Measurements from ENCODE around the gene HACL1. TPM values are rescaled to one million over a fixed set of nuclear protein-coding genes. Genes with fewer than 3 reads are reported as not detected.

Gene HACL1
- total RNA-seq, 2 experiments from 2014 or later, result 23.1 to 25.5 TPM

DNA sequence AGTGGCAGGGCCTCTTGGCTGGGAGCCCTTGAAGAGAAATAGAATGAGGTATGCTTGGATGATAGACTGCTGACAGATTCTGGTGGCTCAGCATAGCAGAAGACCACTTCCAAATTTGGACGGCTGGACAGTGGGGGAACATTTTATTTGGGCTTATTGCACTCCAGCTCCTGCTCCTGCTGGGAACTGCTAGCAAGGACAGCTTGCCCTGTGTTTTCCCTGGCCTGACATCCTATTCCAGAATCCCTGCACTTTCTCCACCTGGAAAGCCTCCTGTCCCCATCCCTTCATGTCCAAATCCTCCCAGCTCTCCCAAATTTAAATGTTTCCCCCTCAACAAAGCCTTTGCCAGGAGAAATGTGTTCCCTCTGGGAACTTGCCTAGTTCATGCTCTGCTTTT is 70.0 kb downstream of the HACL1 start:
- H3K27me3 Mint-ChIP-seq, result no peaks in the 10 kb centered on the region
- no peak overlapping the region for H3K27ac Mint-ChIP-seq

DNA sequence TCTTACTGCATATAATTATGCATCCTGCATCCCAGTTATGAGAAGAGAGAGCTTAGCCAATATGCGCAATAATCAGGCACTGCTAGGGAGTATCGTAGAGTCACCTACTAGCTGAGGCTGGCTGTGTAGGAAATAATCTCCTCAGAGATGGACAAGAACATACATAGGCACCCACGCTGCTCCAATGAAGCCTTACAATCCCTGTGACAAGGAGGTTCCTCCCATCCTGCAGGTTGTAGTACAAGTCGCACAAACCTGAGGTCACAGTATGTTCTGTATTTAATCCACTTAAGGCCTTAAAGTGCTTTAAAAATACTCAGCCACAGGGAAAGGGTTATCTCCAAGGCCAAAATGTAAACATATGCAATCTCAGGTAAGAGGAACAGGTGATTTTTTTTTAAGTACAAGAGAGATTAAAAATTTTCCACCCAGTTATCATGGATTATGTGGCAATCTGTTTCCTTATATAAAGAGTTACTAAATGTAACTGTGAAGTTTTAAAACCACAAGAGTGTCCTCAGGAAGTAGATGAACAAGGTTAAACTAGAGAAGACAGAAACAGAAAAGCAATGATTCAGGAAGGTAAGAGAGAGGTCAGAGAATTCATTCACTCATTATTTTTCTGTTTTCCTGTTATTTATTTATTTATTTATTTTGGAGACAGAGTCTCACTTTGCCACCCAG is 72.4 kb downstream of the HACL1 start:
- H3K27ac Mint-ChIP-seq, result peak overlapping the region; percentile 47
- DNase-seq, result no peak
- peaks cover 31% of the 10 kb centered on the region for H3K4me1 Mint-ChIP-seq
- ChIA-PET CTCF (interaction anchor here (0.5 to 1.0 kb wide), 3 partner anchors 10 to 287 kb away, joined by 3 to 6 read pairs (median 3); no protein-coding TSS in a partner anchor), POLR2A (no interaction called here)
- H3K4me3 Mint-ChIP-seq, result no peak overlapping the region
- H3K36me3 Mint-ChIP-seq (ENCODE audit: low read depth), result peaks cover 4% of the 10 kb centered on the region
- H3K9me3 Mint-ChIP-seq, result peaks cover 2% of the 10 kb centered on the region
- no peaks in the 10 kb centered on the region for H3K27me3 Mint-ChIP-seq

More for the DNA sequence above, 70.0 kb downstream of the HACL1 start:
- no peak overlapping the region for H3K4me3 Mint-ChIP-seq
- ChIA-PET CTCF (interaction anchor here (0.6 to 1.0 kb wide), 3 partner anchors 8 to 26 kb away, joined by 3 to 5 read pairs (median 4); no protein-coding TSS in a partner anchor), POLR2A (no interaction called here)
- no peak for DNase-seq
- peaks cover 2% of the 10 kb centered on the region for H3K9me3 Mint-ChIP-seq
- H3K36me3 Mint-ChIP-seq (ENCODE audit: low read depth), result peaks cover 2% of the 10 kb centered on the region
- H3K4me1 Mint-ChIP-seq, result peaks cover 53% of the 10 kb centered on the region

DNA sequence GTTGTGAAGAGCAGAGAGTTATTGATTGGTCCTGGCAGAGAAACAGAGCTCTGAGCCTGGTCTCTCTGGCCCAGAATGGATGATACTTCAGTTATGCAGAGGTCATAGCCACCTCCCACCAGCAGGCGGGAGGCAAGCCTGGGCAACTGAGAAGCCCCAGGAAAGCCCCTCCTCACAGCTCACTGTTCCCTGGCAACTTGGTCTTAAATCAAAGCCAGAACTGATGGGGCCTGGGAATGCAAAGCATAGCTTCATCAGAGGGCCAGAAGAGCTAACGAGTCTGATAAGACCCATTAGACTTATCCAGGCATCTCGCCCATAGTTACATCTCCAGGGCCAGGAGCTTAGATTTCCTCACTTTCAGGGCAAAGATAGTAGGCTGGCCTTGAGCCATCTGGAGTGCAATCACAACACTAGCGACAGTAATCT is 74.3 kb downstream of the HACL1 start:
- H3K27ac Mint-ChIP-seq, result no peak overlapping the region
- H3K36me3 Mint-ChIP-seq (ENCODE audit: low read depth), result peaks cover 4% of the 10 kb centered on the region
- no peak overlapping the region for H3K4me3 Mint-ChIP-seq
- DNase-seq, result no peak
- H3K4me1 Mint-ChIP-seq, result peaks cover 28% of the 10 kb centered on the region
- POLR2A ChIA-PET, result no interaction called here
- CTCF ChIA-PET, result interaction anchor here (1.2 to 1.7 kb wide), 4 partner anchors 9 to 17 kb away, joined by 3 to 8 read pairs (median 5); no protein-coding TSS in a partner anchor
- H3K9me3 Mint-ChIP-seq, result no peaks in the 10 kb centered on the region
- H3K27me3 Mint-ChIP-seq, result peaks cover 3% of the 10 kb centered on the region

DNA sequence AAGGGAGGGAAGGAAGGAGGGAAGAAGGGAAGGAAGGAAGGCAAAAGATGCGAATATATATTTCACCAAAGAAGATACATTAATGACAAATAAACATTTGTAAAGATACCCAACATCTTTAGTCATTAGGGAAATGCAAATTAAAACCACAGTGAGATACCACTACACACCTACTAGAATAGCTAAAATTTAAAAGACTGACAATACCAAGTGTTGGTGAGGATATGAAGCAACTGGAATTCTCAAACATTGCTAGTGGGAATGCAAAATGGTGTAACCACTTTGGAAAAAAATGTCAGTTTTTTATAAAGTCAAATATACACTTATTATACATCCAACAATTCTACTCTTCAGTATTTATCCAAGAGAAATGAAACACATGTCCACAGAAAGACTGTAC is 75.6 kb downstream of the HACL1 start:
- ChIA-PET POLR2A (no interaction called here), CTCF (interaction anchor here (1.2 to 1.7 kb wide), 4 partner anchors 9 to 15 kb away, joined by 3 to 8 read pairs (median 4); no protein-coding TSS in a partner anchor)
- H3K4me1 Mint-ChIP-seq, result peaks cover 38% of the 10 kb centered on the region
- no peaks in the 10 kb centered on the region for H3K9me3 Mint-ChIP-seq
- no peak for DNase-seq
- peaks cover 10% of the 10 kb centered on the region for H3K27me3 Mint-ChIP-seq
- no peak overlapping the region for H3K27ac Mint-ChIP-seq
- H3K4me3 Mint-ChIP-seq, result no peak overlapping the region
- H3K36me3 Mint-ChIP-seq (ENCODE audit: low read depth), result peaks cover 4% of the 10 kb centered on the region

DNA sequence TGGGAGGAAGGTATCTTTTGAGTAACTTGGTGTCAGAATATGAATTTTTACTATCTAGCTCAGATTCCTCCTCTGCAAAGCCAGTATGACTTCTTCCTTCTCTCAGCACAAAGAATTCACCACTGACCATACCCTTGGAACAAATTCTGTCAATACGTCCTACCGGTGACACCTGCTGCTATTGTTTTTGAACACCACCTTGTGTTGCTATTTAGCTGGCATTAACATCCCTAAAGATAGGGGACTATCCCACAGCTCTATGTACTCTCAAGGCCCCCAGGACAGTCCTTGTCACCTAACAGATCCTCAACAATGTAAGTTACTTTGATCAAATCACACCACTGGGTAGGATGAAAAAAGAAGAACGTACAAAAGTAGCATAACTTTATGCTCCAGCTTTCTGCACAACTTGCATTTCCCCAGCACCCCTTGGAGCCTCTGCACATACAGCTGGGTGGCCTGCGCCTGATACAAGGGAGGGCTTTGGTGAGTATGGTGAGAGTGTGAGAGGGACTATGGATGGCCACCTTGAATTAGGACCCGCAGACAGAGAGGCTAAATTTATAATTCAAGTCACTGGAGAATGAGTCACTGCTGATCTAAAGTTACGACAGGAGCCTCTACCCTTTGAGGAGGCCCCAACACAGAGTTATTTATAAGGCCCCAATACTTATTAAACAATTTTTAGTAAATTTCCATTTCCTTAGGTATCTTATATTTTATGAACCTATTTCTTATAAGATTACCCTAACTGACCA is 77.5 kb downstream of the HACL1 start:
- ChIA-PET POLR2A (no interaction called here), CTCF (interaction anchor here (0.8 to 2.0 kb wide), 6 partner anchors 8 to 29 kb away, joined by 3 to 7 read pairs (median 3); no protein-coding TSS in a partner anchor)
- Mint-ChIP-seq H3K4me3 (no peak overlapping the region), H3K4me1 (peaks cover 19% of the 10 kb centered on the region), H3K27ac (no peak overlapping the region), H3K9me3 (no peaks in the 10 kb centered on the region), H3K27me3 (peaks cover 10% of the 10 kb centered on the region), H3K36me3 (ENCODE audit: low read depth) (peaks cover 2% of the 10 kb centered on the region)
- DNase-seq, result no peak

DNA sequence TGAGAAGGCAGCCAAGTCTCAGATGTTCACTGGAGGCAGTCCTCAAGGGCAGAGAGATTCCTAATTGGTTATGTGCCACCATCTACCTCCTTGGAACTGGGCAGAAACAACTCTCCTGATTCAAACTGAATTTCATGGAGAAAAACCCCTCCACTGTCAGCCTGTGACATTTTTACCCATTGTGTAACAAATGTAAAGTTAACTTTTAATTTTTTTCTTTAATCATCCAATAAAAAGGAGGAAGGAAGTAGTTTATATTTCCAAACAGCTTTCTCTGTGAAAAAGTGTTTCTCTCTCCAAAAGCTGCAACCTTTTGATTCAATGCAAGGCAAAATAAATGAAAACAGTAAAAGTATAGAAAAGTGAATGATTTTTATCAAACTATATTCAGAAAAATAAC is 79.4 kb downstream of the HACL1 start:
- peaks cover 2% of the 10 kb centered on the region for H3K36me3 Mint-ChIP-seq (ENCODE audit: low read depth)
- H3K27ac Mint-ChIP-seq, result no peak overlapping the region

DNA sequence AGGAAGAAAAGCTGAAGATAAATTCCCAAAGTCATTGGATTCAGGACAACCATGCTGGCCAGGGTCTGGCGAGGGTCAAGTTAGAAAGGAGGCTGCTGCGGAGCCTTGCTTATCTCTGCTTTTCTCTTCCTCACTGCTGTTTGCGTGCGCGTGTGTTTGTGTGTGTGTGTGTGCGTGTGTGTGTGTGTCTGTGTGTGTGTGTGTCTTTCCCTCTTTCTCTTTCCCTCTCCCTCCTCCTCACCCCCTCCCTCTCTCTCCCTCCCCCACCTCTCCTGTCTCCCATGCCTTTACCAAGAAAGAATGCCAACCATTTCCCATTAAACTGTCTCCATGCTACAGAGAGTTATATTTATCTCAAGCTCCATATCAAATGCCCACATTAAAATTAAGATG is 79.8 kb downstream of the HACL1 start, which contains the start of gene COLQ:
COLQ (minus strand) TSS at position 134 of the 393 bp plus-strand sequence; CDS start at position 53, 81 bp downstream.
- CTCF ChIA-PET, result no interaction called here

More for the DNA sequence above, 79.4 kb downstream of the HACL1 start:
- H3K4me3 Mint-ChIP-seq, result no peak overlapping the region
- ChIA-PET CTCF (no interaction called here), POLR2A (no interaction called here)
- peaks cover 10% of the 10 kb centered on the region for H3K27me3 Mint-ChIP-seq
- DNase-seq, result no peak
- no peaks in the 10 kb centered on the region for H3K9me3 Mint-ChIP-seq
- peaks cover 13% of the 10 kb centered on the region for H3K4me1 Mint-ChIP-seq

DNA sequence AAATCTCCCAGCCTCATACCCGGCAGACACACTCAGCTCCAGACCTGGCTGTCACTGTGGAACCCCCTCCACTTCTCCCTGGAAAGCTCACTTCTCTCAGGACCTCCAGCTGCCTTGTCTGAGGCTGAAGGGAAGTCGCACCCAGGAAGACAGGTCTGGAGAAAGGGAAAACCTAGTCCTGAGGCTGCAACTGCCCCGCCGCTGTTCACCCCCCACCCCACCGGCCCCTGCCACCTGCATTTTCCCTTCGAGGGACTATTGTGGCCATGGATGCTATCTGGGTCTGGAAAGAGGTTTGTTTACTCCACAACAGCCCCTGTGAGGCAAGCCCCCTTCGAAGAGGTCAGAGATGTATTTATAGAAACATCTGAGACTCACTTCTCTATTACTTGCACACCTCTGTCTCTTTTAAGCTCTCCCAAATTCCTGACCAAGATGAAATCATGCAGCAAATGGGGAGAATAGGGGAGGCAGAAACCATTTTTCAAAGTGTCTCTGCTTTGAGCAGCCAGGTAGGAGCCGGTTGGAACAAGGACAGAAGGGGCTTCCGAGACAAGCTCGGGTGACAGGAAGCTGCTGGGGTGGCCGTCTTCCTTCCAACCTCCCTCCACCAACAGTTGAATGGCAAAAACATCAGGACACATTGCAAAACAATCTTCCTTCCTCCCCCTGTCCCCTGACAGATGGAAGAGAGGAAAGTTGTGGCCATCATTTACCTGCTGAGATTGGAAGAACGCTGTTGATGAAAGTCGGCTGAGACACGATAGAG is 80.4 kb downstream of the HACL1 start:
- ChIA-PET CTCF (interaction anchor here (0.8 to 1.3 kb wide), 2 partner anchors 11 to 133 kb away, joined by 3 to 4 read pairs; no protein-coding TSS in a partner anchor), POLR2A (interaction anchor here (0.6 kb wide), 1 partner anchor 263 kb away, joined by 5 read pairs; no protein-coding TSS in a partner anchor)
- Mint-ChIP-seq H3K36me3 (ENCODE audit: low read depth) (peaks cover 2% of the 10 kb centered on the region), H3K27me3 (peaks cover 10% of the 10 kb centered on the region), H3K4me3 (peak overlapping the region; percentile 47), H3K4me1 (peaks cover 13% of the 10 kb centered on the region), H3K9me3 (no peaks in the 10 kb centered on the region), H3K27ac (no peak overlapping the region)
- DNase-seq, result no peak

More for the DNA sequence above, 79.8 kb downstream of the HACL1 start, which contains the start of gene COLQ:
- DNase-seq, result no peak
- Mint-ChIP-seq H3K36me3 (ENCODE audit: low read depth) (peaks cover 2% of the 10 kb centered on the region), H3K9me3 (no peaks in the 10 kb centered on the region), H3K27me3 (peaks cover 10% of the 10 kb centered on the region), H3K4me1 (peaks cover 13% of the 10 kb centered on the region), H3K4me3 (peak within 1 kb of the TSS; percentile 47), H3K27ac (no peak within 1 kb of the TSS)
- POLR2A ChIA-PET, result no interaction called here

DNA sequence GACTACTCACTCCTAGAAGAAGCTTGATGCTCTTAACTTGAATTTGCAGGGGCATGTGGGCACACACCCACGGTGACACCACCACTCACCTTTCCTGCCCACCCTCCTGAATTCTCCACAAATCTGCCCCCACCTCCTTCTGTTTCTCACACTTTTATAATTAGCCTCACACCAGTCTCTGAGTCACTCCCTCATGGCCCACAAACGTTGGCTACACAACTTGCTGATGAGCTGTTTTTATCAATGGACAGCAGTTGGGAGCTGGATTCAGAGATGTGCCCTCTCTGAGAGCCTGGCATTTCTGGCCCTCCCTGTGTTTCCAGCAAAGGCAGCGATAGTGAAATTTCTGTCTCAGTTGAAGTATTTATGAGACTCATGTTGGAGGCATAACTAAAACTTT is 81.2 kb downstream of the HACL1 start:
- Mint-ChIP-seq H3K4me1 (peaks cover 13% of the 10 kb centered on the region), H3K36me3 (ENCODE audit: low read depth) (no peaks in the 10 kb centered on the region), H3K27me3 (peaks cover 10% of the 10 kb centered on the region), H3K27ac (peak overlapping the region; percentile 20), H3K4me3 (no peak overlapping the region), H3K9me3 (no peaks in the 10 kb centered on the region)
- POLR2A ChIA-PET, result interaction anchor here (0.5 kb wide), 1 partner anchor 72 kb away, joined by 3 read pairs; no protein-coding TSS in a partner anchor
- DNase-seq, result no peak
- CTCF ChIA-PET, result interaction anchor here (0.8 to 1.3 kb wide), 3 partner anchors 10 to 253 kb away, joined by 3 to 4 read pairs (median 3); no protein-coding TSS in a partner anchor

DNA sequence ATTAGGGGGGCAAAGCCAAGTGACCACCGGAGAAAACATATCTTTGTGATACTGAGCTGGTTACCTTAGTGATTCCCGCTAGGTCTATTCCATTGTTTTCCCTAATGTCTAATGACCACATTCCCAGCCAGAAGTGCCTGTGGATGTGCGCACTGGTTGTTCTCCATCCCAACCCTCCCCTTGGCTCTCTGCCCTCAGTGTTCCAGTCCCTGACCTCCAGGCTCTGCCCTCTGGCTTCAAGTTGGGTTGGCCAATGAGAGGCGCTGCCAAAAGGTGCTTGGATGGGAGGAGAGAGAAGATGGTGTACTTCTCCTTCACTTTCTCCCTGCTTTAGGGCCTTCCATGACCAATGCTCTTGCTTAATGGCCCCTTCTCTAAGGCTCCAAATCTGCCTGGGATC is 82.3 kb downstream of the HACL1 start:
- Mint-ChIP-seq H3K36me3 (ENCODE audit: low read depth) (no peaks in the 10 kb centered on the region), H3K27ac (no peak overlapping the region), H3K27me3 (peaks cover 10% of the 10 kb centered on the region), H3K4me3 (no peak overlapping the region), H3K4me1 (peaks cover 13% of the 10 kb centered on the region), H3K9me3 (no peaks in the 10 kb centered on the region)
- no peak for DNase-seq
- CTCF ChIA-PET, result interaction anchor here (0.8 to 1.6 kb wide), 3 partner anchors 9 to 252 kb away, joined by 3 to 7 read pairs (median 3); no protein-coding TSS in a partner anchor
- POLR2A ChIA-PET, result no interaction called here

DNA sequence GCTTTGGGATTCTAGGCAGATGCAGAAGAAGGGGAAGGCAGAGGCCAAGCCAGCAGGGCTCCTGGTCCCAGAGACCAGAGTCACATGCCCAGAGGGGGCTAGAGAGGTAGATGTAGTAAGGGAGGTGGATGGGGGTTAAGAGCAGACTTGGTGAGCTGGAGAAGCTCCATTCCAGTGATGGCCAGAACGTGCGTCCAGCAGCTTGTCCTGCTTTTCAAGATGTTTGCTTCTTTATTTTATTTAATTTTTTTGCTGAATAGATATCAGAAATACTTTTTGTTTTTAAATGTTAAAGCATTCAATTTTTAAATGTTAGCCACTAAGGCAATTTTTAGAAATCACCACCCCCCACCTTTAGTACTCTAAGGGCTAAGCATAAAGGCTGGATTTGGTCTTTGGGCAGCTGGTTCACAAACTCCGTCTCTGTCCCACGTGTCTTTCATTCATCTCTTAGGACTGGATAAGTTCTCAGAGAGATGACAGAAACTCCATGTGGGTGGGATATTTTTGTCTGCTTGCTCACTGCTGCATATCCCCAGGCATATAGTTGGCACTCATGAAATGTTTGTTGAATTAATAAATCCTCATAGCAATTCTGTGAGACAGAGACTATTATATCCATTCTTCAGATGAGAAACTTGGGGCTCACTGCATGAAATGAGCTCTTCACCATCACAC is 86.6 kb downstream of the HACL1 start:
- no peaks in the 10 kb centered on the region for H3K36me3 Mint-ChIP-seq (ENCODE audit: low read depth)
- H3K9me3 Mint-ChIP-seq, result no peaks in the 10 kb centered on the region
- ChIA-PET CTCF (interaction anchor here (0.8 to 1.7 kb wide), 3 partner anchors 8 to 236 kb away, joined by 3 to 6 read pairs (median 3); no protein-coding TSS in a partner anchor), POLR2A (no interaction called here)
- H3K27ac Mint-ChIP-seq, result no peak overlapping the region
- no peak for DNase-seq
- no peak overlapping the region for H3K4me3 Mint-ChIP-seq
- peaks cover 13% of the 10 kb centered on the region for H3K4me1 Mint-ChIP-seq
- H3K27me3 Mint-ChIP-seq, result peaks cover 3% of the 10 kb centered on the region

Data from activated CD4-positive, alpha-beta T cell treated with anti-CD3 and anti-CD28 coated beads, Interleukin-2, amount 10 ng/mL, durations not matched to agents 7 days and 5 days (primary cell).